ELF-1 (cell line): Measurements from ENCODE around the gene EIF4E3.

Experiments
- DNase-seq: peaks from one replicate; pipeline ENCODE4 v3.0.0-alpha.2; 2016; ENCODE audit warnings: low read depth, low spot score

Gene EIF4E3

DNA sequence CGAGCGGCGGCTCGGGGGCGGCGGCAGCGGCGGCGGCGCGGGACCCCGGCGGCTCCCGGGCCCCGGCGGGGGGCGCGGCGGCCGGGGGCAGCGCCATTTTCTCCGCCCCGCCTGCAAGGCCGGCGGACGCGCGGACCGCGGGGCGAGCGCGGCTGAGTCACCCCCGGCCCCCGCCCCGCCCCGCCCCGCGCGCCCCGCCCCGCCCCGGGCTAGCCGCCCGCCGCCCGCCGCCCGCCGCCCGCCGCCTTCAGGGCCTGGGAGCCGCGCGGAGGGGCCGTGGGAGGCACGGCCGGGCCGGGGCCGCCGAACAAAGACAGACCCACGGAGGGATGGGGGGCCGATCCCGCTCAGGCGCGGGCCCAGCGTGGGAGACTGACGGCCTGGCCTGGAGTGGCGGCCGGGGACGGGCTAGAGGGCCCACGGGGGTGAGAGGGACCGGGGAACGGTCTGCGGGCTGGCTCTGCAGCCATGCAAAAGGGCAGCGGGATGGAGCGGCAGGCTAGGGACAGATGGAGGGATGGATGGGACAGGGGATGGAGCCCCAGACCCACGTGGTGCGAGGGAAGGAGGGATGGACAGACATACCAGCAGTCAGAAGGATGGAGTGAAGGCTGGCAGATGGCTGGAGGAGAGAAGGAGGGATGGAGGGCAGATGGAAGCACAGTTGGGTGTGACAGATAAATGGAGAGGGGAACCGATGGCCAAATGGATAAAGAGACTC is at the start of gene EIF4E3:
TSS of gene EIF4E3 (minus strand) at position 132 of the 721 bp plus-strand sequence. CDS start at position 97, 35 bp downstream.
- peak; percentile 47 for DNase-seq

DNA sequence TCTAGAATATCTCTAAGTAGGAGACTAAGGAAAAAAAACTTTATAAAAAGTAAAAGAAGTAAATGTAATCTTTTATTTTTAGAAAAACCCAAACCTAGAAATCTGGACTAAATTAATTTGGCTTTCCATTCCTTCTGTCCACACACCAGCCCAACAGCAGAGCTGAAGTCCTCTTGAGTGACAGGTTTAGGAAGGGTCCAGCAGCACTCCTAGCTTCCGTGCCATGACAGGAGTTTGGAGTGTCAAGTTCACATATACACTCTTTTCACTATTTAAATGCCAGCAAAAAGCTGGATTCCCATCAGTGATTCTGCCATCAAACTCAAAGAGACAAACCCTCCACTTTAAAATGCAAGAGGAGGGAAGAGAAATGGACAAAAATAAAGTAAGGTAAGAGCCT is 46.7 kb upstream of the EIF4E3 start:
- DNase-seq = no peak

DNA sequence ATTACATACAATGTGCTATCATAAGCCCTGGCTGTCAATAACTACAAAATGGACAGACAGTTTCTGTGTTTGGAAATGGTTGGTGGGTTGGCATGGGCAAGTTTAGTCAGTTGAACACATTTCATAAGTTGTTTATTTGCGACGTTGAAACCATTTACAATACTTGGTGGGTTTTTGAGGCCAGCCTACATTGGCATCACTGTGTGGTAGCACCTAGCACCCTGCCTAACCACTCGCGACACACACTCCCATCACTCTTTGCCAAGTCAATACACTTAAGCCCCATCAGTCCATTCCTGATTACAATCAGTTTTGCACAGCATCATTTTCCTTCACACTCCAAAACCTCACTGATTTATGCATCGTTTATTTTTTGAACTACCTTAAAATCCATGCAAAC is 45.9 kb upstream of the EIF4E3 start:
- DNase-seq = no peak

DNA sequence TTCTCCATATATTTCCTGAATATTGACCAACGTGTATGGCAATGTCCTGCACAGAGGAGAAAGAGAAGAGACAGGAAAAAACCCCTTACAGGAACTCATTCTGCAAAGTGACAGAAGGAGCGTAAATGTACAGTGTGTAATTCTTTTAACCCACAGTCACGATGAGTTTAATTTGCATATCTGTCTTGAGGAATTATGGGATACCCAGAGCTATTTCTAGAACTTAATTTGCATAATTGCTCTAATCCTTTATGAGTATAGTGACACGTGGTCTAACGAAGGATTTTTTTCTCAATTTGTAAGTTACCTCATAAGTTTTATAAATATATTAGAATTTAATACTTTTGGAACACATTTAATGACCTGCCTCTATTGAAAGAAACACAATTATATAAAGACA is 38.2 kb upstream of the EIF4E3 start:
- DNase-seq = no peak

DNA sequence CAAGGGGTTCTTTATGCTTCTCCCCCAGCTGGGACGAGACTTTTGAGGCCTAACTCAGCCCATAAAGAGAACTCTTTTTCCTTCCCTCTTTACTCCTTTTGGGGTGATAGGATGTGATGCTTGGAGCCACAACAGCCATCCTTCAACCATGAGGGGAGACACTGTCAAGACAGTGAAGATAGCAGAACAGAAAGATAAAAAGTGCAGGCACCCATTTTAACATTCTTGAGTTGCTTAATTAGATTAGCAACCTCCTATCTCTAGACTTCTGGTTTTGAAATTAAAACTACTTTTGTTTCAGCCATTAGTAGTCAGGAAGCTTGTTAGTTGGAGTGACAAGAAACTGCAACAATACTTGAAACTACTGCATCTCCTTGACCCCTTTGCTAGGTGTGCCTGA is 34.9 kb upstream of the EIF4E3 start:
- no peak for DNase-seq

DNA sequence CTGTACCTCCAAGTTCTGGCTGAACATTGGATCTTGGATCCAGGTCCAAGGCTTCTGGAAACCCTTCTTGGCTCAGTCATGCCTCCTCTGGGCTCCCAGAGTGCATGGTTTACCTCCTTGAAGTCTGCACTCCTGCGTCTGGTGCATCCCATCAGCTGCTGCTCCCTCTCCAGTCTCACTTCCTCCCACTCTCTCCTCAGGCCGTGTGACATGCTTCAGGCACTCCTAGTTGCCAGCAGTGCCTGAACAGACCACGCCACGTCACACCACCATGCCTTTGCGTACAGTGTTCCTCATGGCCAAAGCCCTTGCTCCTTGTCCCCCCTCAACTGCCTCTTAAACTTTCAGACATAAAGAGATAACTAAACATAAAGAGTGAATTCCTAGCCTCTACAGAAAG is 34.2 kb upstream of the EIF4E3 start:
- DNase-seq = no peak

DNA sequence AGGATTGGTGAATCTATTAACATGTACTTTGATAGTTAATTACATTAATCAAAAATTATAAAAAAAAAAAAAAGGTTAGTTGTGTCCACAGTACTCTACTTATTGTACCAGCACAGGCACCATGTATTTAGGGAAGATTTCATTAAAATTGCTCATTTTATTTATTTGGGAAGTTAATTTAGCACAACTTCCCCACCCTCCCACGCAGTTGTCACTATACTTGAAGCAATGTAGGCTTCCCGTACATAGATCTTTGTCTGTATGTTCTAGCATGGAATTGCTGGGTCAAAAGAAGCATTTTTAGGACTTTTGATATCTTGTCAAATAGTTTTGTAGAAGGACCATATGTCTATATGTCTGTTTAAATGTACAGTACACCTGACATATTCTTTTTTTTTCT is 32.9 kb upstream of the EIF4E3 start:
- DNase-seq = no peak

DNA sequence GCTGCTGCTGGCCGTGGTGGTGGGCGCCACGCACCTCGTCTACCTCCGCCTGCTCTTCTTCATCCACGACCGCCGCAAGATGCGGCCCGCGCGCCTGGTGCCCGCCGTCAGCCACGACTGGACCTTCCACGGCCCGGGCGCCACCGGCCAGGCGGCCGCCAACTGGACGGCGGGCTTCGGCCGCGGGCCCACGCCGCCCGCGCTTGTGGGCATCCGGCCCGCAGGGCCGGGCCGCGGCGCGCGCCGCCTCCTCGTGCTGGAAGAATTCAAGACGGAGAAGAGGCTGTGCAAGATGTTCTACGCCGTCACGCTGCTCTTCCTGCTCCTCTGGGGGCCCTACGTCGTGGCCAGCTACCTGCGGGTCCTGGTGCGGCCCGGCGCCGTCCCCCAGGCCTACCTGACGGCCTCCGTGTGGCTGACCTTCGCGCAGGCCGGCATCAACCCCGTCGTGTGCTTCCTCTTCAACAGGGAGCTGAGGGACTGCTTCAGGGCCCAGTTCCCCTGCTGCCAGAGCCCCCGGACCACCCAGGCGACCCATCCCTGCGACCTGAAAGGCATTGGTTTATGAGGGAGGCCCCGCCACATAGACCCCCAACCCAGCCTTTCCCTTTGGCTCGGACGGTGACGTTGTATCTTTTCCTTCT is 29.5 kb upstream of the EIF4E3 start:
- peak; percentile 43 for DNase-seq

DNA sequence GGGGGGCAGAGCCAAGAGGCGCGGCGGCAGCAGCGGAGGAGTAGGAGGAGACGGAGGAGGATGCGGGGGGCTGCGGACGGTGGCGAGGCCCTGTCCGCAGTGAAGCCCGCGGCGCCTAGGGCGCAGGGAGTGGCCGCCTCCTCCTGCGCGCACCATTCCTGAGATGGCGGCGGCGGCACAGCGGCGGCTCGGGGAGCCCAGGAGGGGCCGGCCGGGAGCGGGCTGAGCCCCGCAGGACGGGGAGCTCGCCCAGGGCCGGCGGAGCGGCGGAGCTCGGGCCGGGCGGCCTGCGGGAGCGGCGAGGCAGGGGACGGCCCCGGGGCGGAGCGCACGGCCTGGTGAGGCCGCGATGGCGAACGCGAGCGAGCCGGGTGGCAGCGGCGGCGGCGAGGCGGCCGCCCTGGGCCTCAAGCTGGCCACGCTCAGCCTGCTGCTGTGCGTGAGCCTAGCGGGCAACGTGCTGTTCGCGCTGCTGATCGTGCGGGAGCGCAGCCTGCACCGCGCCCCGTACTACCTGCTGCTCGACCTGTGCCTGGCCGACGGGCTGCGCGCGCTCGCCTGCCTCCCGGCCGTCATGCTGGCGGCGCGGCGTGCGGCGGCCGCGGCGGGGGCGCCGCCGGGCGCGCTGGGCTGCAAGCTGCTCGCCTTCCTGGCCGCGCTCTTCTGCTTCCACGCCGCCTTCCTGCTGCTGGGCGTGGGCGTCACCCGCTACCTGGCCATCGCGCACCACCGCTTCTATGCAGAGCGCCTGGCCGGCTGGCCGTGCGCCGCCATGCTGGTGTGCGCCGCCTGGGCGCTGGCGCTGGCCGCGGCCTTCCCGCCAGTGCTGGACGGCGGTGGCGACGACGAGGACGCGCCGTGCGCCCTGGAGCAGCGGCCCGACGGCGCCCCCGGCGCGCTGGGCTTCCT is 28.8 kb upstream of the EIF4E3 start, which contains the start of gene GPR27:
TSS of gene GPR27 (plus strand) at position 155 of the 909 bp plus-strand sequence. CDS start at position 350, 195 bp downstream.
- peak; percentile 42 for DNase-seq

DNA sequence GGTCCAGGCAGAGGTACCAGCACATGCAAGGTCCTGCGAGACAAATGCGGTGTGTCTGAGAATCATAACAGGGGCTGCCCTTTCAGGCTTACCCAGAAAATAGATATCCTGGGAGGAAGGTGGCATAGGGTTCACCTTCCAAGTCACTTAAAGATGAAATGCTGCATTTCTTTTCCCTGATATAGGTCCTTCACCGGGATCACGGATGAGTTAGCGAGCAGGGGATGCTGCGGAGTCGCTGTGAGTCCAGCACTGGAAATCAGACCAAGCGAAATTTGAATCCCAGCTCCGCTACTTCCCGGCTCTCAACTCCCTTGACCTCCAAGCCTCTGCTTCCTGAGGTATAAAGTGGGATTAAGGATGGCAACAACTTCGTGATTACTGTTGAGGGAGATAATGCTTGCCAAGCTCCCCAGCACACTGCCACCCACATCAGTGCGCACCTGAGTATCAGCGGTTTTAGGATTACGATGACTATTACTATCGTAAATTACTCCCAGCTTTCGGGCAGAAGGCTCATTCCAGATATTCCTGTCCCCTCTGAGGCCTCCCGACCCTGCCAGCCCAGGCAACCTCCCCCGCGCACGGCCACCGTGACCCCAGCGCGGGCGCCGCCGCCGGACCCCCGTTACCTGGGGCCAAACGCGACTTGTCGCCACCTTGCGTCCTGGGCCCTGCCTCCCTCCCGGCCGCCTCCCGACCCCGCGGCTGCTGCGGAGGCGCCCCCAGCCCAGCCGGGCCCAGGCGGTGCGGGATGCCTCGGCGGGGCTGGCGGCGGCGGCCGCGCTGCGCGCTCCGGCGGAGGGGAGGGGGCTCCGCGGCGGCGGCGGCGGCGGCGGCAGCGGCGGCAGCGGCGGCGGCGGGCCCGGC is 27.9 kb upstream of the EIF4E3 start:
- peak; percentile 24 for DNase-seq

DNA sequence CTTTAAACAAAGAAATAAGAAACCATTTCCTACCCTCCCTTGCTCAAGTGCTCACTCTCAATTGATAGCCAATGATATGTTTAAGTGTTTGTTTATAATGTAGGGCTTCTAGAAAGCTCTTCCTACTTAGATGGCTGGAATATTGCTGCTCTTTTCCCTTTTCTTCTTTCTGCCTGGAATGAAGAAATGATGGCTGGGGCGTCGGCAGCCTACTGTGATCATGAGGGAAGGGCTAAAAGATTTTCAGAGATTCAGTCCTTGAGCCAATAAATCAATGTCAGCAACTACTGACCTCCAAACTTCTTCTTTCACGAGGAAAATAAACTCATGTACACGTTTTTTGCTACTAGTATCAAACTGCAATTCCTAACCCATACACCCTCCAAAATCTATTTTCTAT is 26.4 kb upstream of the EIF4E3 start:
- DNase-seq = no peak

DNA sequence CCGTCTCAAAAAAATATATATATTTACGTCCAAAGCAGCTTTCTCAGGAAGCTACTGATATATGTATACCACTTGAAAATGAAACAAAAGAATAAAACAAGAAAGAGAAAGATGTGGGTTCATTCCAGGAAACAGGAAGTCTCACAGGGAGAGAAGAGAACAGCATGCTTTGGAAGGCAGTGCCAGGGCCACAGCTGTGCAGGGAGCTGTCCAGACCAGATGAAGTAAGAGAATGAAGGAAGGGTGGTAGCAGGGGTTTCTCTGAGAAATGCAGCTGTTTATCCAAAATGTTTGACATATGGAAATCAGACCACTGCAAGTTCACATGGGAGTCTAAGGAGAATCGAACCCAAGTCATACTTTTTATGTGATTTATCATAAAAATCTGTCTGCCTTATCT is 19.5 kb upstream of the EIF4E3 start:
- no peak for DNase-seq

DNA sequence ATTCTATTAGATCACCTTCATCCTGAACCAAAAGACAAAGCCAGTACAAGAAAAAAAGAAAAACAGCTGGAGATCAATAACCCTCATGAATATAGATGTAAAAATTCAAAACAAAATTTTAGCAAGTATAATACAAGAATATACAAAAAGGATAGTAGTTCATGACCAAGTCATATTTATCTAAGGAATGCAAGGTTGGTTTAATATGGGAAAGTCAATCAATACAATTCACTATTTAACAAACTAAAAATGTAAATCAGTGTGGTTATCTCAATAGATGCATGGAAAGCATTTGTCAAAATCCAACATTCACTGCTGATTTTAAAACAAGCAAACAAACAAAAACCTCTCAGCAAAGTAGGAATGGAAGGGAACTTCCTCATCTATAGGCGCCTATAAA is 17.4 kb upstream of the EIF4E3 start:
- no peak for DNase-seq

DNA sequence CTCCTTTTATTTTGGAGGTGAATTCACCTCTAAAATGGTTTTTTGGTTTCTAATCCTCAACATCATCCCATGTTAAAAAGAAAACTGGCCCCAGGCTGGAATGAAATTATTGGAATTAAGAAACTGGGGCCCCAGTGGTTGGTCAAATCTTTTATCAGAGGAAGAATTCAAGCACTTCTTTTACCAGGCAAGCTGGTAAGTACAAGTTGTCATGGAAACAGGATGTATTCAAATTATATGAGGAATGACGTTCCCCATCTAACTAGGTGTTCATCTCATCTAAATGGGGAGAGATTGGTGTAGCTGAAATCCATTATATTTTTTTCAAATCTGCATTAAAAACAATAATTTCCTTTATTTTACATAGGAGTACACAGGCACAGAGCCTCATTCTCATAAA is 9.7 kb upstream of the EIF4E3 start:
- DNase-seq = no peak

DNA sequence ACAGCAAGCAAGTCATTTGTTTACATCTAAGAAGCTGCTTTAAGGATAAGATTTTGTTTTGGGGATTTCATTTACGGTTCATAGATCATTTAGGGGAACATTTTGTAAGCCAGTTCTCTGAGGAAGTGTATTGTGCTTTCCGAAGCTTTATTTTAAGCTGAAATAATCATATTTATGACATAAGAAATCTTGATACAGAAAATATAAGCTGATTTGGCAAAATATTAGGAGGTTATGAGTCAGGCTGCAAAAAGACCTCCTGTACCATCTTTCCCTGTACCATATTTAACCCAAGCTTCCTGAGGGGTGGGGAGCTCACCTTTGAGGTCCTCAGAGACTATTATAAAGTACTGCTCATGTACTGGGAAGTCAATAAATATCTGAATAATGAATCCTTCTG is 8.1 kb upstream of the EIF4E3 start:
- no peak for DNase-seq

DNA sequence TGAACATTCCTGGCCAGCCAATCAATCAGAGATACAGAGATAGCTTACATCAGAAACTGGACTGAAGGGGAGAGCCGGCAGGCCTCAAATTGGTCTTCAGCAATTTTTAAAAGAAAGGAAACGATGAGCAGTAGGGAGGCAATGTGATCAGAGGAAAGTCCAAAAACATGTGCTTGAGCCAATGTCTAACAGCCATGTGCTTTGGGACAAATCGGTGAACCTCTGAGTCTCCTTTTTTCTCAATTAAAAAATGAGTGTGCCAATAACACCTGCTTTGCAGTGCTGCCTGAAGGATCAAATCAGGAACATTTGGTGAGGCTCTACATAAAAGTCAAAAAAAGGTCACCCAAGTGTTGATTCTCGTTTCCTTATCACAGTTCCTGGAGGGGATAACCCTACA is 7.4 kb upstream of the EIF4E3 start:
- no peak for DNase-seq

DNA sequence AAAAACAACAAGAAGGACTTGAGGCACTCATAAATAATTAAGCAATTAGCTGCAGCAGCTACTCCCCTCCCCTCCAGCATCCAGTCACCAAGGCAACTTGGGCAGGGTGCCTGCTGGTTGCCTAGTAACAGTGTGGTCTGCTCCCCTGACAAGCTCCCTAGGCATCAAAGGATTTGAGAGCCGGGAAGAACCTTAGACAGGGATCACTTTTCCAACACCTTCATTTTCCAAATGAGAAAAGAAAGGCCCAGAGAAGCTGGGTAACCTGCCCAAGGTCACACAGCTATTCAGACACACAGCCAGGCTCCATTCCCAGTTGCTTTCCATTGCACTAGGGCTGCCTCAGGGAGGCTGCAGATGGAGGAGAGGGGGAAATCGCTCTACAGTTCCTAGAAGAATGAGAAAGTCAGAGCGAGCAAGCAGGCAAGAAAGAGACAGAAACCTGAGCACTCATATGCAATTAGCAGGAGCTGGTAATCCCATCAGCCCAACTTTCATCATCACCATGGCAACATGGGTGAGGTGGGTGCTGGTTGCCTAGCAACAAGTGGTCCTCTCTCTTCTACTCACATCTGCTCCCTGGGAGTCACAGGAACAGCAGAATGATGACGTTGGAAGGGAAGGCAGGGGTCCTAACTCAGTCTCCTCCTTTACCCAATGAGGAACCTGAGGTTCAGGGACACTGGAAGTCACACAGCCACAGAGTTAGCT is 3.6 kb upstream of the EIF4E3 start:
- DNase-seq = peak; percentile 78

DNA sequence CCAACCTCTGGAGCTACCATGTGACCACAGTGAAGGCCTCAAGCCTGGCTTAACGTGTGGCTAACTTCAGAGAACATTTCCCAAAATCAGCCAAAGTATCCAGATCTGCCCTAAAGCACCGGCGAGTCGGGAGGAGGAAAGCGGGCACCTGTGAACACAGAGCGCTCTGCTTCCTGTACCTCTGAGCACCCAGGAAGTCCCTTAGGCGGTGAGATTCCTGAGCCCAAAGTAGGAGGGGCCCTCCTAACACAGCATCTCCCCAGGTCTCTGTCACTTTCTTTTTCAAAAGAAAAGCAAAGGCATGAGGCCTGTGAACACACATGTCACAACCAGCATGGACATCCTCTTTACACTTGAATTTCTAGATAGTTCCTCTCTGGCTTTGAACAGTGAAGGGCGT is 944 bp upstream of the EIF4E3 start:
- no peak for DNase-seq

DNA sequence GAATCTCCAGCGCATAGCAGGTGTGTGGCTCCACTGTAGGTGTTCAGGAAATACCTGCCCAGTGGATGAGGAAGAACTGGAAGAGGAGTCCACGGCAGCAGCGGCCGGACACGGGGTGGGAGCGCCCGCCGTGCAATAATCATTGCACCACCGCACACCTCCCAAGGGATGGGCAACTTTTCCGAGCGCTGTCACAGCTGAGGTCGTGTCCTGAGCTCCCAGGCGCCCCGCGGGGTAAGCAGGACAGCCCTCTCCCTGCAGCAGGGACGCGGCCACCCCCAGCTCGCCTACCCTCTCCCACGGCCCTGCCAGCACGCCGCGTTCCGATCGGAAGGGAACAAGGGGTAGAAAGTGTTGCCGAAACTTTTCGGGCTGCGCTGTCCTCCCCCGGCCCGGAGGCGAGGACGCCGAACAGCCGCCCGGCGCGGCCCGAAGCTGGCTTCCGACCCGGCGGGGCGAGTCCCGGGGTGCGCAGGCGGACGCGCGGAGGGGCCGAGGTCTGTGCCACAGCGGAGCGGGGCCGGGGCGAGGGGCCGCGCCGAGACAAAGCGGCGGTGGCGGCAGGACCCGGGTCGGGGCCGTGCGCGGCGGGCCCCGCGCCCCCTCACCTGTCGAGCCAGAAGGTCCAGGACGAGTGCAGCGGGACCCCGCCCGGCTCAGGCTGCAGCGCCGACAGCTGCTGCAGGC is 475 bp downstream of the EIF4E3 start:
- peak; percentile 33 for DNase-seq

DNA sequence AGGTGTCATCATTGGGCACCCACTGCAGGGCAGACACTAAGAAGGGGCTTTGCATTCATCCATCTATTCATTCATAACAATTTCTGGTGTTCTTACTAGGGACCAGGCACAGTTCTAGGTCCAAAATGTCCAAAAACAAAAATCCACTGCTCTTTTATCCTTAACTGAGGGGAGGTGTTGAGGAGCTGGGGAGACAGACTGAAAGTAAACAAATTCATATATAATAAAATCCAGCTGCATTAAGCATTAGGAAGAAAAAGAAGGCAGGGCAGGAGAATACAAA is 1.1 kb downstream of the EIF4E3 start:
- DNase-seq = no peak
